Smooth muscle cell (in vitro differentiated cells): ENCODE measurements around the gene FAM3D. TPM values are rescaled to one million over a fixed set of nuclear protein-coding genes. Genes with fewer than 3 reads are reported as not detected.
"Not testable (repeated sequence)": the region's sequence is repeated elsewhere in the genome, so short reads cannot be mapped to it uniquely, and the experiment has no call there.

Experiments
- DNase-seq: peaks from one replicate; lab custom pipeline; 2025; ENCODE audit not compliant: unreplicated experiment; lab: John Stamatoyannopoulos, UW
- H2AFZ ChIP-seq: fragments of 200-600 bp; sonication (generic); 2 replicates; pipeline ENCODE4 v1.6.0; 2016; ENCODE audit warnings: antibody characterized with exemption, low read depth, mild to moderate bottlenecking
- H3F3A ChIP-seq: fragments of 200-600 bp; sonication (generic); 2 replicates; pipeline ENCODE4 v1.6.0; 2017; ENCODE audit warnings: antibody characterized with exemption, low read depth
- H3K27ac ChIP-seq: fragments of 200-600 bp; sonication (generic); 2 replicates; pipeline ENCODE4 v1.5.1; 2016; ENCODE audit warnings: low read depth, mild to moderate bottlenecking
- H3K27me3 ChIP-seq: fragments of 200-600 bp; sonication (generic); 2 replicates; pipeline ENCODE4 v1.6.1; 2016; ENCODE audit warnings: low read depth, mild to moderate bottlenecking
- H3K36me3 ChIP-seq: fragments of 200-600 bp; sonication (generic); 2 replicates; pipeline ENCODE4 v1.5.1; 2016; ENCODE audit warnings: low read depth
- H3K4me1 ChIP-seq: fragments of 200-600 bp; sonication (generic); 2 replicates; pipeline ENCODE4 v1.5.1; 2016; ENCODE audit warnings: low read depth
- H3K4me2 ChIP-seq: fragments of 200-600 bp; sonication (generic); 2 replicates; pipeline ENCODE4 v1.6.0; 2016; ENCODE audit warnings: mild to moderate bottlenecking
- H3K4me3 ChIP-seq: fragments of 200-600 bp; sonication (generic); 2 replicates; pipeline ENCODE4 v1.5.1; 2016; ENCODE audit warnings: mild to moderate bottlenecking
- H3K79me2 ChIP-seq: fragments of 200-600 bp; sonication (generic); 2 replicates; pipeline ENCODE4 v1.6.0; 2016; ENCODE audit warnings: low read depth, mild to moderate bottlenecking
- H3K9ac ChIP-seq: fragments of 200-600 bp; sonication (generic); 2 replicates; pipeline ENCODE4 v1.6.0; 2016; ENCODE audit warnings: low read depth
- H3K9me3 ChIP-seq: fragments of 200-600 bp; sonication (generic); replicated peaks from 2 replicates; pipeline ENCODE4 v1.5.1; 2016; ENCODE audit warnings: low read depth
- H4K20me1 ChIP-seq: fragments of 200-600 bp; sonication (generic); 2 replicates; pipeline ENCODE4 v1.6.0; 2016; ENCODE audit warnings: low read depth
- WGBS: methylation state at CpG from one replicate; pipeline ENCODE4 v1.1.7; 2016; ENCODE audit warnings: low lambda C conversion rate; 5-methylcytosine and 5-hydroxymethylcytosine counted together
- polyA plus RNA-seq: library from polyadenylated mRNA; unstranded; fragments of >200 nt; fragmentation: Nextera tagmentation; extraction: Ambion mirVana; gene quantifications from 2 replicates; pipeline ENCODE4 v1.2.1, GENCODE V29; 2016
- total RNA-seq: library from RNA; depleted of rRNA; stranded (reverse); fragments of >200 nt; gene quantifications from 2 replicates; pipeline ENCODE4 v1.2.3, GENCODE V29; 2014
- TF ChIP-seq, protein P1 (sequence below): fragments of 200-600 bp; sonication (generic); IDR thresholded peaks from 2 replicates; pipeline ENCODE4 v1.5.1; 2017; ENCODE audit warnings: borderline replicate concordance, mild to moderate bottlenecking, antibody characterized with exemption; ENCODE audit not compliant: insufficient read depth, poor library complexity, severe bottlenecking

The FAM3D gene, protein sequence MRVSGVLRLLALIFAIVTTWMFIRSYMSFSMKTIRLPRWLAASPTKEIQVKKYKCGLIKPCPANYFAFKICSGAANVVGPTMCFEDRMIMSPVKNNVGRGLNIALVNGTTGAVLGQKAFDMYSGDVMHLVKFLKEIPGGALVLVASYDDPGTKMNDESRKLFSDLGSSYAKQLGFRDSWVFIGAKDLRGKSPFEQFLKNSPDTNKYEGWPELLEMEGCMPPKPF
- total RNA-seq (0.18 TPM in 1 of 2 replicates, not detected in the other), polyA plus RNA-seq (0.33 TPM in 1 of 2 replicates, not detected in the other)

- WGBS = 88% methylated on average over 6 of the region's 6 CpGs
- no peak for DNase-seq
Measured at GRCh38 chr3:58666683-58667082, at the start of gene FAM3D. Gene FAM3D, minus strand, starts transcription at chr3:58666774. Its CDS starts 11,211 bp downstream, at chr3:58655563.

GRCh38 chr3:58713715-58714401 is 47.3 kb upstream of the FAM3D start:
- Histone ChIP-seq H3K36me3 (no peaks in the 10 kb centered on the region), H3K4me1 (no peaks in the 10 kb centered on the region), H2AFZ (no peak overlapping the region), H4K20me1 (no peaks in the 10 kb centered on the region), H3K79me2 (no peaks in the 10 kb centered on the region), H3K4me3 (no peak overlapping the region), H3K9me3 (no peaks in the 10 kb centered on the region), H3F3A (no peaks in the 10 kb centered on the region), H3K9ac (no peak overlapping the region), H3K4me2 (no peak overlapping the region), H3K27me3 (no peaks in the 10 kb centered on the region), H3K27ac (no peak overlapping the region)
- TF ChIP-seq, protein P1, sequence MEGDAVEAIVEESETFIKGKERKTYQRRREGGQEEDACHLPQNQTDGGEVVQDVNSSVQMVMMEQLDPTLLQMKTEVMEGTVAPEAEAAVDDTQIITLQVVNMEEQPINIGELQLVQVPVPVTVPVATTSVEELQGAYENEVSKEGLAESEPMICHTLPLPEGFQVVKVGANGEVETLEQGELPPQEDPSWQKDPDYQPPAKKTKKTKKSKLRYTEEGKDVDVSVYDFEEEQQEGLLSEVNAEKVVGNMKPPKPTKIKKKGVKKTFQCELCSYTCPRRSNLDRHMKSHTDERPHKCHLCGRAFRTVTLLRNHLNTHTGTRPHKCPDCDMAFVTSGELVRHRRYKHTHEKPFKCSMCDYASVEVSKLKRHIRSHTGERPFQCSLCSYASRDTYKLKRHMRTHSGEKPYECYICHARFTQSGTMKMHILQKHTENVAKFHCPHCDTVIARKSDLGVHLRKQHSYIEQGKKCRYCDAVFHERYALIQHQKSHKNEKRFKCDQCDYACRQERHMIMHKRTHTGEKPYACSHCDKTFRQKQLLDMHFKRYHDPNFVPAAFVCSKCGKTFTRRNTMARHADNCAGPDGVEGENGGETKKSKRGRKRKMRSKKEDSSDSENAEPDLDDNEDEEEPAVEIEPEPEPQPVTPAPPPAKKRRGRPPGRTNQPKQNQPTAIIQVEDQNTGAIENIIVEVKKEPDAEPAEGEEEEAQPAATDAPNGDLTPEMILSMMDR = no peak
- DNase-seq = no peak
- WGBS = 78% methylated on average over 3 of the region's 3 CpGs

More at GRCh38 chr3:58666683-58667082, at the start of gene FAM3D:
- Histone ChIP-seq H3K79me2 (no peaks in the 10 kb centered on the region), H3K9ac (no peak within 1 kb of the TSS), H3K9me3 (no peaks in the 10 kb centered on the region), H3F3A (no peaks in the 10 kb centered on the region), H3K4me3 (no peak within 1 kb of the TSS), H3K4me1 (no peaks in the 10 kb centered on the region), H2AFZ (no peak within 1 kb of the TSS), H3K27ac (no peak within 1 kb of the TSS), H4K20me1 (no peaks in the 10 kb centered on the region), H3K4me2 (no peak within 1 kb of the TSS), H3K36me3 (no peaks in the 10 kb centered on the region), H3K27me3 (no peaks in the 10 kb centered on the region)
- TF ChIP-seq, protein P1 = no peak

- Histone ChIP-seq H3K27me3 (no peaks in the 10 kb centered on the region), H3K4me1 (no peaks in the 10 kb centered on the region), H2AFZ (no peak overlapping the region), H3K79me2 (no peaks in the 10 kb centered on the region), H3K4me3 (no peak overlapping the region), H3K9ac (no peak overlapping the region), H3K9me3 (no peaks in the 10 kb centered on the region), H3K4me2 (no peak overlapping the region), H3K36me3 (no peaks in the 10 kb centered on the region), H4K20me1 (no peaks in the 10 kb centered on the region), H3F3A (no peaks in the 10 kb centered on the region), H3K27ac (no peak overlapping the region)
- 92% methylated on average over 8 of the region's 8 CpGs for WGBS
- TF ChIP-seq, protein P1 = no peak
- DNase-seq = no peak
Measured at GRCh38 chr3:58711871-58712270, 45.3 kb upstream of the FAM3D start.

DNA sequence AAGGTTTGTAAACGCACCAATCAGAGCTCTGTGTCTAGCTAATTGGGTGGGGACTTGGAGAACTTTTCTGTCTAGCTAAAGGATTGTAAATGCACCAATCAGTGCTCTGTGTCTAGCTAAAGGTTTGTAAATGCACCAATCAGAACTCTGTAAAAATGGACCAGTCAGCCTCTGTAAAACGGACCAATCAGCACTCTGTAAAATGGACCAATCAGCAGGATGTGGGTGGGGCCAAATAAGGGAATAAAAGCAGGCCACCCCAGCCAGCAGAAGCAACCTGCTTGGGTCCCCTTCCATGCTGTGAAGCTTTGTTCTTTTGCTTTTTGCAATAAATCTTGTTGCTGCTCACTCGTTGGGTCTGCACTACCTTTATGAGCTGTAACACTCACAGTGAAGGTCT is 42.4 kb upstream of the FAM3D start:
- H3K4me1 ChIP-seq, H3K9ac ChIP-seq, H3K9me3 ChIP-seq, H3K4me2 ChIP-seq, H3K79me2 ChIP-seq, H3K27me3 ChIP-seq, H3K27ac ChIP-seq, DNase-seq, H2AFZ ChIP-seq, H3K4me3 ChIP-seq, H3F3A ChIP-seq, H4K20me1 ChIP-seq, H3K36me3 ChIP-seq: not testable (repeated sequence)
- 87% methylated on average over 3 of the region's 3 CpGs for WGBS
